BLaER1 (cell line): ENCODE data around the gene ZSWIM4.

ENCODE experiments used
- H3K27ac ChIP-seq: shearing (Covaris generic); formaldehyde crosslinking; 2 replicates; pipeline ENCODE4 v1.8.1; 2022
- H3K27me3 ChIP-seq: shearing (Covaris generic); formaldehyde crosslinking; 2 replicates; pipeline ENCODE4 v1.8.1; 2022
- H3K36me3 ChIP-seq: shearing (Covaris generic); formaldehyde crosslinking; 2 replicates; pipeline ENCODE4 v1.8.1; 2022
- H3K4me1 ChIP-seq: shearing (Covaris generic); formaldehyde crosslinking; 2 replicates; pipeline ENCODE4 v1.8.1; 2022
- H3K4me2 ChIP-seq: shearing (Covaris generic); formaldehyde crosslinking; 2 replicates; pipeline ENCODE4 v1.8.1; 2022
- H3K4me3 ChIP-seq: shearing (Covaris generic); formaldehyde crosslinking; 2 replicates; pipeline ENCODE4 v1.8.1; 2022
- H3K9ac ChIP-seq: shearing (Covaris generic); formaldehyde crosslinking; 2 replicates; pipeline ENCODE4 v1.8.1; 2022
- H3K9me3 ChIP-seq: shearing (Covaris generic); formaldehyde crosslinking; 2 replicates; pipeline ENCODE4 v1.8.1; 2022
- H4K20me1 ChIP-seq: shearing (Covaris generic); formaldehyde crosslinking; 2 replicates; pipeline ENCODE4 v1.8.1; 2022
- Cebpa-rat ChIP-seq: shearing (Covaris generic); IDR thresholded peaks from 2 replicates; pipeline ENCODE4 v1.8.1; 2022

Gene ZSWIM4

GRCh38 chr19:13830741-13831536 is 35.7 kb downstream of the ZSWIM4 start:
- no peak overlapping the region for H3K4me3 ChIP-seq
- H3K27ac ChIP-seq: no peak overlapping the region
- H3K36me3 ChIP-seq: peaks cover 47% of the 10 kb centered on the region

GRCh38 chr19:13831537-13832467 is 36.6 kb downstream of the ZSWIM4 start:
- H3K36me3 ChIP-seq: peaks cover 40% of the 10 kb centered on the region
- 0 out of 2 replicates have a peak, but pooled peaks cover 5% of the 10 kb centered on the region for H4K20me1 ChIP-seq
- no peak overlapping the region for H3K4me2 ChIP-seq
- H3K4me1 ChIP-seq: peaks cover 40% of the 10 kb centered on the region
- H3K27me3 ChIP-seq: no peaks in the 10 kb centered on the region
- no peaks in the 10 kb centered on the region for H3K9me3 ChIP-seq
- no peak overlapping the region for H3K4me3 ChIP-seq
- no peak for TF ChIP-seq Cebpa-rat
- no peak overlapping the region for H3K27ac ChIP-seq
- no peak overlapping the region for H3K9ac ChIP-seq

More at GRCh38 chr19:13830741-13831536, 35.7 kb downstream of the ZSWIM4 start:
- Histone ChIP-seq H3K9me3 (no peaks in the 10 kb centered on the region), H3K9ac (no peak overlapping the region), H3K4me1 (peaks cover 35% of the 10 kb centered on the region), H4K20me1 (0 out of 2 replicates have a peak, but pooled peaks cover 5% of the 10 kb centered on the region), H3K27me3 (no peaks in the 10 kb centered on the region), H3K4me2 (no peak overlapping the region)
- no peak for TF ChIP-seq Cebpa-rat

- 0 out of 2 replicates have a peak, but pooled peaks cover 5% of the 10 kb centered on the region for H4K20me1 ChIP-seq
- H3K4me1 ChIP-seq: peaks cover 58% of the 10 kb centered on the region
- H3K36me3 ChIP-seq: peaks cover 22% of the 10 kb centered on the region
- no peak for TF ChIP-seq Cebpa-rat
- H3K27ac ChIP-seq: peak overlapping the region; percentile 95
- peak overlapping the region; percentile 68 for H3K4me3 ChIP-seq
- H3K9ac ChIP-seq: peak overlapping the region; percentile 74
- peak overlapping the region; percentile 98 for H3K4me2 ChIP-seq
- H3K27me3 ChIP-seq: no peaks in the 10 kb centered on the region
- H3K9me3 ChIP-seq: no peaks in the 10 kb centered on the region
These were observed 38.3 kb downstream of the ZSWIM4 start for GRCh38 chr19:13833330-13834243.

- peaks cover 67% of the 10 kb centered on the region for H3K4me1 ChIP-seq
- peaks cover 16% of the 10 kb centered on the region for H3K36me3 ChIP-seq
- H3K9me3 ChIP-seq: no peaks in the 10 kb centered on the region
- peak overlapping the region; percentile 74; the same call in 1 of the 2 replicates for H3K9ac ChIP-seq
- H3K27ac ChIP-seq: peak overlapping the region; percentile 95
- H3K27me3 ChIP-seq: no peaks in the 10 kb centered on the region
- H3K4me2 ChIP-seq: peak overlapping the region; percentile 98
- 0 out of 2 replicates have a peak, but pooled peaks cover 5% of the 10 kb centered on the region for H4K20me1 ChIP-seq
- H3K4me3 ChIP-seq: peak overlapping the region; percentile 68; the same call in 1 of the 2 replicates
- no peak for TF ChIP-seq Cebpa-rat
These were observed 39.2 kb downstream of the ZSWIM4 start for GRCh38 chr19:13834244-13835069.

GRCh38 chr19:13835791-13836723 is 40.8 kb downstream of the ZSWIM4 start:
- H3K27ac ChIP-seq: peak overlapping the region; percentile 95
- H3K9ac ChIP-seq: peak overlapping the region; percentile 80
- no peaks in the 10 kb centered on the region for H3K27me3 ChIP-seq
- peak overlapping the region; percentile 52 for H3K4me3 ChIP-seq
- peaks cover 82% of the 10 kb centered on the region for H3K4me1 ChIP-seq
- H3K9me3 ChIP-seq: no peaks in the 10 kb centered on the region
- no peak for TF ChIP-seq Cebpa-rat
- peak overlapping the region; percentile 98 for H3K4me2 ChIP-seq
- peaks cover 5% of the 10 kb centered on the region; the same call in 1 of the 2 replicates for H4K20me1 ChIP-seq
- peaks cover 1% of the 10 kb centered on the region; the same call in 1 of the 2 replicates for H3K36me3 ChIP-seq

- Histone ChIP-seq H4K20me1 (peaks cover 5% of the 10 kb centered on the region; the same call in 1 of the 2 replicates), H3K9me3 (no peaks in the 10 kb centered on the region), H3K4me3 (peak overlapping the region; percentile 92), H3K4me1 (peaks cover 89% of the 10 kb centered on the region), H3K36me3 (no peaks in the 10 kb centered on the region), H3K4me2 (peak overlapping the region; percentile 98), H3K9ac (peak overlapping the region; percentile 95), H3K27me3 (no peaks in the 10 kb centered on the region), H3K27ac (peak overlapping the region; percentile 95)
- no peak for TF ChIP-seq Cebpa-rat
These were observed 43.3 kb downstream of the ZSWIM4 start for GRCh38 chr19:13838435-13839129.
